Islet precursor cell (in vitro differentiated cells): ENCODE results near the gene BLM.

Experiments used
- DNase-seq: peaks from one replicate; pipeline ENCODE4 v3.0.0-alpha.2; 2018

Gene BLM

GRCh38 chr15:90857337-90857736 lies 140.2 kb downstream of the BLM start:
- DNase-seq = no peak

- no peak for DNase-seq
Observed at GRCh38 chr15:90857883-90858443, 140.8 kb downstream of the BLM start.

- peak; percentile 86 for DNase-seq
Observed at GRCh38 chr15:90859234-90860131, 142.3 kb downstream of the BLM start.

GRCh38 chr15:90860450-90860849 lies 143.3 kb downstream of the BLM start:
- DNase-seq = no peak

- no peak for DNase-seq
Observed at GRCh38 chr15:90860942-90861675, 144.0 kb downstream of the BLM start.

- DNase-seq = no peak
Observed at GRCh38 chr15:90862487-90862886, 145.3 kb downstream of the BLM start.

- no peak for DNase-seq
Observed at GRCh38 chr15:90862964-90863778, 146.0 kb downstream of the BLM start.

- no peak for DNase-seq
Observed at GRCh38 chr15:90863987-90864386, 146.8 kb downstream of the BLM start.

GRCh38 chr15:90864507-90864906 lies 147.4 kb downstream of the BLM start:
- no peak for DNase-seq

- DNase-seq = no peak
Observed at GRCh38 chr15:90865702-90866101, 148.6 kb downstream of the BLM start.
